SJCRH30 (cell line): ENCODE measurements around the gene ZDHHC6. TPM values are rescaled to one million over a fixed set of nuclear protein-coding genes. Genes with fewer than 3 reads are reported as not detected.
"Not testable (repeated sequence)": the region's sequence is repeated elsewhere in the genome, so short reads cannot be mapped to it uniquely, and the experiment has no call there.

Experiments
- DNase-seq, 2 experiments: peaks; one replicate each; pipeline ENCODE4 v3.0.0-alpha.2; 2015 to 2020
- H3K27ac ChIP-seq: fragments of 250-450 bp; sonication (Bioruptor Pico); 2 replicates; pipeline ENCODE4 v1.5.1; 2020; ENCODE audit warnings: mild to moderate bottlenecking, moderate library complexity
- H3K27me3 ChIP-seq: fragments of 250-450 bp; sonication (Bioruptor Pico); 2 replicates; pipeline ENCODE4 v1.5.1; 2020; ENCODE audit warnings: mild to moderate bottlenecking, moderate library complexity
- H3K36me3 ChIP-seq: fragments of 250-450 bp; sonication (Bioruptor Pico); 2 replicates; pipeline ENCODE4 v1.5.1; 2020; ENCODE audit warnings: mild to moderate bottlenecking, moderate library complexity
- H3K4me1 ChIP-seq: fragments of 250-450 bp; sonication (Bioruptor Pico); 2 replicates; pipeline ENCODE4 v1.5.1; 2020; ENCODE audit warnings: mild to moderate bottlenecking, moderate library complexity
- H3K4me3 ChIP-seq: fragments of 250-450 bp; sonication (Bioruptor Pico); 2 replicates; pipeline ENCODE4 v1.5.1; 2020; ENCODE audit warnings: mild to moderate bottlenecking, moderate library complexity
- H3K9me3 ChIP-seq: fragments of 250-450 bp; sonication (Bioruptor Pico); replicated peaks from 2 replicates; pipeline ENCODE4 v1.5.1; 2020; ENCODE audit warnings: mild to moderate bottlenecking, moderate library complexity
- total RNA-seq: library from RNA; depleted of rRNA; stranded (reverse); fragments of >200 nt; shearing (Covaris generic); gene quantifications from 2 replicates; pipeline ENCODE4 v1.2.3, GENCODE V29; 2014

ZDHHC6 gene
- total RNA-seq, 1 experiment from 2014 or later, result 43.5 TPM

DNA sequence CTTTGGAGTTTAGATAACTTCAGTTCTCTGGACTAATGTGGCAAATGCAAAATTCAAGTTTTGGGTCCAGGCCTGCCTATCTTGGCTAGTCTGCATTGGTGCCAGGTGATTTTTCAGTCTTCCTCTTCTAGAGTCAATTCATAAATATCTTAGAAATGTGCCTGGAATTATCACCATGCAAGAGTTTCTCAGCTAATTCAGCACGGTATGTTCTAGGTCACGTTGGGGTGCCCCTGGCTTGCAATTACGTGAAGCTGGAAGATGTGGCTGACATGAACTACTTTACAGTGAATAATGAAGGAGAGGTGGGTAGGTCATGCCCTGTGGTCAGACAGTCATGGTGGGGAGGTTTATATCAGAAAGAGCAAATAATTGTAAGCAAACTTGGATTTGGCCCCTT is 25.0 kb downstream of the ZDHHC6 start:
- Histone ChIP-seq H3K27ac (no peak overlapping the region), H3K36me3 (no peaks in the 10 kb centered on the region), H3K4me3 (no peak overlapping the region), H3K4me1 (no peaks in the 10 kb centered on the region), H3K9me3 (no peaks in the 10 kb centered on the region; the same call in 1 of the 2 replicates), H3K27me3 (no peaks in the 10 kb centered on the region)
- no peak for DNase-seq

- no peak for DNase-seq
- H3K9me3 ChIP-seq, result no peaks in the 10 kb centered on the region; the same call in 1 of the 2 replicates
- no peak overlapping the region for H3K27ac ChIP-seq
- no peaks in the 10 kb centered on the region for H3K27me3 ChIP-seq
- H3K4me1 ChIP-seq, result no peaks in the 10 kb centered on the region
- no peak overlapping the region for H3K4me3 ChIP-seq
- H3K36me3 ChIP-seq, result no peaks in the 10 kb centered on the region
These were observed 34.0 kb downstream of the ZDHHC6 start for GRCh38 chr10:112412696-112413095.

DNA sequence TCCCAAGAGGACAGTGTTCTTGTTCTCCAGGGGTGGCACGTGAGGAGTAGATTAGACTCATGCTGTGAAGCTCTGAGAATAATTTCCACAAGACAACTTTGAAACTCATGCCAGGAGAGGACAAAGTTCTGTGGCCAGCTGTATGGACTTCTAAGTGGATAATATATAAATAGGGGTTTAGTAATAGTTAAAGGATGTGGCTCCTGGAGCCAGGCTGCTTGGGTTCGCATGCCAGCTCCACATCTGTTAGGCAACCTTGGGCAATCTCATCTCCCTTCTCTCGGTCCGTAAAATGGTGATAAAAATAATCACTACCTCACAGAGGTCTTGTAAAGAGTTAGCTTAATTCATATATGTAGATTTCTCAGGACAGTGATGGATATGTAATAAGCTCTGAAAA is 37.0 kb downstream of the ZDHHC6 start:
- Histone ChIP-seq H3K9me3 (no peaks in the 10 kb centered on the region), H3K4me3 (no peak overlapping the region), H3K27ac (no peak overlapping the region), H3K4me1 (no peaks in the 10 kb centered on the region), H3K27me3 (0 out of 2 replicates have a peak, but pooled peaks cover under 1% of the 10 kb centered on the region), H3K36me3 (no peaks in the 10 kb centered on the region)
- no peak for DNase-seq

DNA sequence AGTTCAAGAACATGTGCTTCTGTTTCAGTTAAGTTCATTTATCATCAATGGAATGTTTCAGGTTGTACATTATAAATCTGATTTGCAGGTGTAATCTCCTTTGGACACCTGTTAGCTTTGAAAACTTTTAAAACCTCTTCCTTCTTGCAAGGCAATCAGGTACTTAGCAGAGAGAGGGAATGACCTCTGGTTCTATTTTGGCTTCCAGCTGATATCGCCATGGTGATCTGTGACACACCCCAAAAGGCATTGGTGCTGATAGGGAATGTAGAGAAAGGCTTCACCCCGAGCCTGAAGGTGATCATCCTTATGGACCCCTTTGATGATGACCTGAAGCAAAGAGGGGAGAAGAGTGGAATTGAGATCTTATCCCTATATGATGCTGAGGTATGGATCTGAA is 37.4 kb downstream of the ZDHHC6 start:
- H3K36me3 ChIP-seq, result no peaks in the 10 kb centered on the region
- H3K27ac ChIP-seq, result no peak overlapping the region
- no peaks in the 10 kb centered on the region for H3K9me3 ChIP-seq
- H3K4me3 ChIP-seq, result no peak overlapping the region
- H3K4me1 ChIP-seq, result no peaks in the 10 kb centered on the region
- DNase-seq, result no peak
- H3K27me3 ChIP-seq, result peaks cover 5% of the 10 kb centered on the region; the same call in 1 of the 2 replicates

DNA sequence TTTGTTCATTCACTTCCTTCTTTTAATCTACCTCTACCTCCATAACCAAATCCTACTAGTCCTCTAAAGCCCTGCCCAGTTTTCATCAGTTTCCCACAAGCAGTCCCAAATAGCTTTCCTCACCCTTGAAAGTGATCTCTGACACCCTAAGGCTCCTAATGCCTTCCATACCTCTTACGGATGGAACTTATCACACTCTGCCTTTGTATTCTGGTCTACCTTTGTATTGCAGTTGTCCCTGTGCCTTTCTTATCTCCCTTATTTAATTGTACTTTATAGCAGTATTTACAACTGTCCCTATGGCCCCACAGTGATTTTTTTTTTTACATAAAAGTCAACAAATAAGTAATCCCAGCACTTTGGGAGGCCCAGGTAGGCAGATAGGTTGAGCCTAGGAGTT is 39.0 kb downstream of the ZDHHC6 start:
- Histone ChIP-seq H3K36me3 (no peaks in the 10 kb centered on the region), H3K4me1 (no peaks in the 10 kb centered on the region), H3K27ac (no peak overlapping the region), H3K4me3 (no peak overlapping the region), H3K27me3 (peaks cover 5% of the 10 kb centered on the region; the same call in 1 of the 2 replicates), H3K9me3 (no peaks in the 10 kb centered on the region)
- no peak for DNase-seq

GRCh38 chr10:112406806-112407205 is 39.9 kb downstream of the ZDHHC6 start:
- H3K27ac ChIP-seq, H3K4me1 ChIP-seq, DNase-seq, H3K4me3 ChIP-seq, H3K36me3 ChIP-seq, H3K9me3 ChIP-seq, H3K27me3 ChIP-seq: not testable (repeated sequence)

- H3K9me3 ChIP-seq, result no peaks in the 10 kb centered on the region
- H3K27me3 ChIP-seq, result peaks cover 5% of the 10 kb centered on the region; the same call in 1 of the 2 replicates
- no peak overlapping the region for H3K4me3 ChIP-seq
- H3K4me1 ChIP-seq, result no peaks in the 10 kb centered on the region
- H3K27ac ChIP-seq, result no peak overlapping the region
- no peaks in the 10 kb centered on the region for H3K36me3 ChIP-seq
- DNase-seq, result no peak
These were observed 42.1 kb downstream of the ZDHHC6 start for GRCh38 chr10:112404617-112405016.

DNA sequence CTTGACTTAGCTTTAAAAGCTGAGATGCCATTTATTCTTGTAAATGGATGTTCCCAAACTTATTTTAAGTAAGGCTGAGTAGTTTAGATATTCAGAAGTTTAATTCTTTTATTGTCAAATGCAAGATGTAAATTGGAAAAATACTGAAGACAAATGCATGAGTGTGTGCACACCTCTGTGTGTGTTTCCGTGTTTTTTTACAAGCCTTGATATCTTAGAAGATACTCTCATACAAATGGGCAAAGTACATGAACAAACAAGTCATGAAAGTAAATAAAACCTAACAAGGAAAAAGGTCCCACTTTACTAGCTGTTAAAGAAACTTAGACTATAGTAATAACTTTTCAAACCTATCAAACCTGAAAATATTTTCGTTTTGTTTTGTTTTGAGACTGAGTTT is 43.8 kb downstream of the ZDHHC6 start:
- H3K4me3 ChIP-seq, result no peak overlapping the region
- DNase-seq, result no peak
- peaks cover 5% of the 10 kb centered on the region; the same call in 1 of the 2 replicates for H3K27me3 ChIP-seq
- no peaks in the 10 kb centered on the region for H3K4me1 ChIP-seq
- H3K9me3 ChIP-seq, result no peaks in the 10 kb centered on the region
- H3K27ac ChIP-seq, result no peak overlapping the region
- H3K36me3 ChIP-seq, result no peaks in the 10 kb centered on the region

- H3K36me3 ChIP-seq, result no peaks in the 10 kb centered on the region
- no peak overlapping the region for H3K4me3 ChIP-seq
- H3K27me3 ChIP-seq, result no peaks in the 10 kb centered on the region
- no peaks in the 10 kb centered on the region for H3K9me3 ChIP-seq
- no peak overlapping the region for H3K27ac ChIP-seq
- no peak for DNase-seq
- H3K4me1 ChIP-seq, result no peaks in the 10 kb centered on the region
These were observed 49.1 kb downstream of the ZDHHC6 start for GRCh38 chr10:112397592-112397991.

GRCh38 chr10:112395809-112396530 is 50.7 kb downstream of the ZDHHC6 start:
- no peak for DNase-seq
- no peak overlapping the region for H3K27ac ChIP-seq

DNA sequence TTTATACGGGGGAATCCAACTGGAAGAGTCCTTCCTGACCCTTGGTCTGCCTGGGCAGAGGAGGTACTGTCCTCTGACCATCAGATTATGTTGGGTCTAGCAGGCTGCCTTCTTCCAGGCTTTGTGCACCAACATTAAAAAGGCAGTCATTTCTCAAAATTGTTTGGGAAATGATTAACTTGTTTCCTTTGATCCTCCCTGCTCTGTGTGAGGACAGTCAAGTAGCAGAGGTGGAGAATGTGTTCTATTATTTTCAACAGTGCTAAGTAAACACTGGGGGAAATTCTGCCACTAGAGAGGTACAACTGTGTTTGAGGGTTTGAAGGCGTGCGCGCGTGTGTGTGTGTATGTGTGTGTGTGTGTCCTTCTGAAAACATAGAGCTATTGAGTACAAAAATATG is 52.2 kb downstream of the ZDHHC6 start:
- Histone ChIP-seq H3K27ac (no peak overlapping the region), H3K9me3 (no peaks in the 10 kb centered on the region), H3K36me3 (no peaks in the 10 kb centered on the region), H3K4me1 (no peaks in the 10 kb centered on the region), H3K4me3 (no peak overlapping the region), H3K27me3 (no peaks in the 10 kb centered on the region)
- DNase-seq, result no peak

More at GRCh38 chr10:112395809-112396530, 50.7 kb downstream of the ZDHHC6 start:
- Histone ChIP-seq H3K9me3 (no peaks in the 10 kb centered on the region), H3K36me3 (no peaks in the 10 kb centered on the region), H3K4me3 (no peak overlapping the region), H3K27me3 (no peaks in the 10 kb centered on the region), H3K4me1 (no peaks in the 10 kb centered on the region)

DNA sequence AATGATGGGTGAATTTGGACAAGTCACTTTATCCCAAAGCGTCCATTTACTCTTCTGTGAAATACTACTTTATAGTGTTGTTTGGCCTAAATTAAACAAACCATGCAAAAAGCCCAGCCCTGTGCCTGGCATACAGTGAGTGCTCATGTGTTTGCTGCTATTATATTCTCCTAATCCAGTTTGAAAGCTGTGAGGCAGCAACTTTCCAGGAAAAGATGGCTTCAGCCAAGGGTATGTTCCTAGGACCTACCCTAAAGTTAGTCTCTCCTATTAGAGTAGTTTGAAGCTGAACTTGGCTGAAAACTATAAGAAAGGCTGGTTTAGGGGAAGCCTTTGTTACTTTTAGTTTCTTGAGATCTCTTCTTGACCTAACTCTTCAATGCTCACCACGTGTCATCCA is 52.9 kb downstream of the ZDHHC6 start:
- no peak for DNase-seq
- Histone ChIP-seq H3K9me3 (no peaks in the 10 kb centered on the region), H3K4me1 (no peaks in the 10 kb centered on the region), H3K4me3 (no peak overlapping the region), H3K36me3 (no peaks in the 10 kb centered on the region), H3K27ac (no peak overlapping the region), H3K27me3 (no peaks in the 10 kb centered on the region)

GRCh38 chr10:112393341-112393740 is 53.4 kb downstream of the ZDHHC6 start:
- no peak overlapping the region for H3K27ac ChIP-seq
- no peak for DNase-seq

GRCh38 chr10:112390125-112390703 is 56.5 kb downstream of the ZDHHC6 start:
- DNase-seq, result no peak
- no peak overlapping the region for H3K27ac ChIP-seq

More at GRCh38 chr10:112393341-112393740, 53.4 kb downstream of the ZDHHC6 start:
- H3K4me1 ChIP-seq, result no peaks in the 10 kb centered on the region
- no peak overlapping the region for H3K4me3 ChIP-seq
- no peaks in the 10 kb centered on the region for H3K9me3 ChIP-seq
- H3K27me3 ChIP-seq, result no peaks in the 10 kb centered on the region
- H3K36me3 ChIP-seq, result no peaks in the 10 kb centered on the region

GRCh38 chr10:112389271-112389822 is 57.4 kb downstream of the ZDHHC6 start:
- Histone ChIP-seq H3K27me3 (no peaks in the 10 kb centered on the region), H3K4me3 (no peak overlapping the region), H3K36me3 (no peaks in the 10 kb centered on the region), H3K9me3 (no peaks in the 10 kb centered on the region), H3K27ac (no peak overlapping the region), H3K4me1 (no peaks in the 10 kb centered on the region)
- peak in 1 of 2 experiments; percentile 17 for DNase-seq

More at GRCh38 chr10:112390125-112390703, 56.5 kb downstream of the ZDHHC6 start:
- Histone ChIP-seq H3K9me3 (no peaks in the 10 kb centered on the region), H3K4me3 (no peak overlapping the region), H3K36me3 (no peaks in the 10 kb centered on the region), H3K27me3 (no peaks in the 10 kb centered on the region), H3K4me1 (no peaks in the 10 kb centered on the region)
